BLaER1 (cell line): ENCODE results near the gene NT5C3A.

Source experiments
- H3K27ac ChIP-seq: shearing (Covaris generic); formaldehyde crosslinking; 2 replicates; pipeline ENCODE4 v1.8.1; 2022
- H3K27me3 ChIP-seq: shearing (Covaris generic); formaldehyde crosslinking; 2 replicates; pipeline ENCODE4 v1.8.1; 2022
- H3K36me3 ChIP-seq: shearing (Covaris generic); formaldehyde crosslinking; 2 replicates; pipeline ENCODE4 v1.8.1; 2022
- H3K4me1 ChIP-seq: shearing (Covaris generic); formaldehyde crosslinking; 2 replicates; pipeline ENCODE4 v1.8.1; 2022
- H3K4me2 ChIP-seq: shearing (Covaris generic); formaldehyde crosslinking; 2 replicates; pipeline ENCODE4 v1.8.1; 2022
- H3K4me3 ChIP-seq: shearing (Covaris generic); formaldehyde crosslinking; 2 replicates; pipeline ENCODE4 v1.8.1; 2022
- H3K9ac ChIP-seq: shearing (Covaris generic); formaldehyde crosslinking; 2 replicates; pipeline ENCODE4 v1.8.1; 2022
- H3K9me3 ChIP-seq: shearing (Covaris generic); formaldehyde crosslinking; 2 replicates; pipeline ENCODE4 v1.8.1; 2022
- H4K20me1 ChIP-seq: shearing (Covaris generic); formaldehyde crosslinking; 2 replicates; pipeline ENCODE4 v1.8.1; 2022
- Cebpa-rat ChIP-seq: shearing (Covaris generic); IDR thresholded peaks from 2 replicates; pipeline ENCODE4 v1.8.1; 2022

The NT5C3A gene

DNA sequence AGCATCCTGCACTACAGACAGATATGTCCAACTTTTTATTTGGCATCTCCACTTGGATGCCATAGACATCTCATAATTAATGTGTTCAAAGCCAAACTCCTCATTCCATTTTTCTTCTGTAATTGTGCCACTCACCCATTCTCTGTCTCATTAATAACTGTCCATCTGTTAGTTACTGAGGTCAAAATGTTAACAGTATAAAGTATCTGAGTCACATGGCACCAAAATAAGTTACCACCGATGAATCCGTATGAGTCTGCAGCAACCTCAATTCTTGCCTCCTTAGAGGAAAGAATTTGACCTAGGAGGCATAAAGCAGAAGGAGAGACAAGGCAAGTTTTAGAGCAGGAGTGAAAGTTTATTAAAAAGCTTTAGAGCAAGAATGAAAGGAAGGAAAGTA lies 16.5 kb upstream of the NT5C3A start:
- Histone ChIP-seq H3K4me2 (no peak overlapping the region), H3K27ac (no peak overlapping the region), H3K4me1 (peaks cover 13% of the 10 kb centered on the region), H3K36me3 (no peaks in the 10 kb centered on the region), H3K9ac (no peak overlapping the region), H3K9me3 (no peaks in the 10 kb centered on the region), H4K20me1 (no peaks in the 10 kb centered on the region), H3K4me3 (no peak overlapping the region), H3K27me3 (no peaks in the 10 kb centered on the region)
- TF ChIP-seq Cebpa-rat, result no peak

- Histone ChIP-seq H3K27ac (no peak overlapping the region), H3K9ac (no peak overlapping the region), H3K4me3 (no peak overlapping the region), H3K36me3 (no peaks in the 10 kb centered on the region), H4K20me1 (no peaks in the 10 kb centered on the region), H3K4me2 (peak overlapping the region; percentile 28), H3K9me3 (peaks cover 6% of the 10 kb centered on the region; the same call in 1 of the 2 replicates), H3K27me3 (no peaks in the 10 kb centered on the region), H3K4me1 (peaks cover 13% of the 10 kb centered on the region)
- TF ChIP-seq Cebpa-rat, result no peak
Measured at GRCh38 chr7:33076737-33077136, 14.2 kb upstream of the NT5C3A start.

GRCh38 chr7:33075818-33076518 lies 13.4 kb upstream of the NT5C3A start:
- H3K9ac ChIP-seq, result no peak overlapping the region
- peaks cover 13% of the 10 kb centered on the region for H3K4me1 ChIP-seq
- H3K36me3 ChIP-seq, result no peaks in the 10 kb centered on the region
- H3K27me3 ChIP-seq, result no peaks in the 10 kb centered on the region
- no peak for TF ChIP-seq Cebpa-rat
- H3K27ac ChIP-seq, result no peak overlapping the region
- H3K4me2 ChIP-seq, result no peak overlapping the region
- peaks cover 14% of the 10 kb centered on the region for H3K9me3 ChIP-seq
- H3K4me3 ChIP-seq, result no peak overlapping the region
- H4K20me1 ChIP-seq, result no peaks in the 10 kb centered on the region

DNA sequence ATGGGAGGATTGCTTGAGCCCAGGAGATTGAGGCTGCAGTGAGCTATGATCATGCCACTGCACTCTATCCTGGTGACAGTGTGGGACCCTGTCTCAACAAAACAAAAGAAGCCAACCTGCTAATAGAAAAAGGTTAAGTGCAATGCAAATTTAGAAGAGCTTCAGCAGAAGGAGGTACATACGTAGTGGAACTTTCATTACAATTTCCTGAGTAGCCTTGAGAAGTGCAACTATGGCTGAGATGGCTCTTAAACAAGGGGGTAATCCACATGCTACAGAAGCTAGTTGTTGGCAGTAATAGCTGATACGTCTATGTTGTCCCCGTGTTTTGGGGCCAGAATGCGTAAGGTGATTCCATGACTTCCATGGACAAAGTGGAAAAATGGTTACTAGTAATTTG lies 10.7 kb upstream of the NT5C3A start:
- no peak for TF ChIP-seq Cebpa-rat
- H3K9ac ChIP-seq, result no peak overlapping the region
- H3K27me3 ChIP-seq, result no peaks in the 10 kb centered on the region
- H3K4me1 ChIP-seq, result peaks cover 13% of the 10 kb centered on the region
- H3K4me3 ChIP-seq, result no peak overlapping the region
- no peaks in the 10 kb centered on the region for H3K36me3 ChIP-seq
- H3K4me2 ChIP-seq, result no peak overlapping the region
- H3K27ac ChIP-seq, result no peak overlapping the region
- H4K20me1 ChIP-seq, result no peaks in the 10 kb centered on the region
- H3K9me3 ChIP-seq, result peaks cover 39% of the 10 kb centered on the region

GRCh38 chr7:33072471-33072870 lies 9.9 kb upstream of the NT5C3A start:
- Histone ChIP-seq H3K27ac (no peak overlapping the region), H3K9me3 (peaks cover 41% of the 10 kb centered on the region), H3K4me1 (peaks cover 10% of the 10 kb centered on the region), H3K9ac (no peak overlapping the region), H3K36me3 (no peaks in the 10 kb centered on the region), H3K4me2 (no peak overlapping the region), H4K20me1 (no peaks in the 10 kb centered on the region), H3K4me3 (no peak overlapping the region), H3K27me3 (no peaks in the 10 kb centered on the region)
- TF ChIP-seq Cebpa-rat, result no peak

GRCh38 chr7:33070831-33071230 lies 8.3 kb upstream of the NT5C3A start:
- no peaks in the 10 kb centered on the region for H3K4me1 ChIP-seq
- H3K4me3 ChIP-seq, result 0 out of 2 replicates have a peak overlapping the region, but pooled peaks have one; percentile 7
- no peaks in the 10 kb centered on the region for H3K36me3 ChIP-seq
- no peaks in the 10 kb centered on the region for H3K27me3 ChIP-seq
- H3K4me2 ChIP-seq, result no peak overlapping the region
- no peak for TF ChIP-seq Cebpa-rat
- H3K9ac ChIP-seq, result no peak overlapping the region
- H3K27ac ChIP-seq, result no peak overlapping the region
- no peaks in the 10 kb centered on the region for H4K20me1 ChIP-seq
- peaks cover 45% of the 10 kb centered on the region for H3K9me3 ChIP-seq

GRCh38 chr7:33070277-33070676 lies 7.7 kb upstream of the NT5C3A start:
- no peak for TF ChIP-seq Cebpa-rat
- no peaks in the 10 kb centered on the region for H3K36me3 ChIP-seq
- peaks cover 49% of the 10 kb centered on the region for H3K9me3 ChIP-seq

DNA sequence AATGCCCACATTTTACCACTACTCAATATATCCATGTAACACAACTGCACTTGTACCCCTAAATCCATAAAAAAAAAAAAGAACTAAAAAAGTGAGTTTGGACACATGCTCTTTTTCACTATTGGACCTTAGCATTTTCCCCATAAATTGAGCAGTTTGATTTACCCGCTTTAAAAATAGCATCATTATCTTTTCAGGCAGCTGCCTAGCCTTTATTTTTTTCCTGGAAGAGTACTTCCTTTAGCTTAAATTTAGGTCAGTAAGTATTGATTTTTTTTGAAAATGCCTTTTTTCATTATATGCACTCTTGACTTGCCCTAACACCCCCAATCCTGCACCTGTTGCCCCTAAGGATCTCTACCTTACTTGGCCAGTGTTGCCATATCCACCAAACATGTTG lies 5.3 kb upstream of the NT5C3A start:
- Histone ChIP-seq H3K27me3 (no peaks in the 10 kb centered on the region), H3K9ac (no peak overlapping the region), H3K4me2 (no peak overlapping the region), H3K9me3 (peaks cover 51% of the 10 kb centered on the region), H3K27ac (no peak overlapping the region), H3K4me3 (no peak overlapping the region), H3K36me3 (no peaks in the 10 kb centered on the region), H4K20me1 (no peaks in the 10 kb centered on the region), H3K4me1 (peaks cover 7% of the 10 kb centered on the region)
- no peak for TF ChIP-seq Cebpa-rat

More at GRCh38 chr7:33070277-33070676, 7.7 kb upstream of the NT5C3A start:
- Histone ChIP-seq H3K27me3 (no peaks in the 10 kb centered on the region), H3K27ac (no peak overlapping the region), H3K9ac (no peak overlapping the region), H3K4me2 (no peak overlapping the region), H4K20me1 (no peaks in the 10 kb centered on the region), H3K4me1 (no peaks in the 10 kb centered on the region), H3K4me3 (0 out of 2 replicates have a peak overlapping the region, but pooled peaks have one; percentile 7)

- no peaks in the 10 kb centered on the region for H3K36me3 ChIP-seq
- H3K9ac ChIP-seq, result no peak overlapping the region
- TF ChIP-seq Cebpa-rat, result no peak
- peaks cover 7% of the 10 kb centered on the region for H3K4me1 ChIP-seq
- H3K9me3 ChIP-seq, result peaks cover 46% of the 10 kb centered on the region
- no peaks in the 10 kb centered on the region for H3K27me3 ChIP-seq
- no peak overlapping the region for H3K4me2 ChIP-seq
- H3K27ac ChIP-seq, result no peak overlapping the region
- H4K20me1 ChIP-seq, result peaks cover 6% of the 10 kb centered on the region
- H3K4me3 ChIP-seq, result no peak overlapping the region
Measured at GRCh38 chr7:33066771-33067170, 4.2 kb upstream of the NT5C3A start.

DNA sequence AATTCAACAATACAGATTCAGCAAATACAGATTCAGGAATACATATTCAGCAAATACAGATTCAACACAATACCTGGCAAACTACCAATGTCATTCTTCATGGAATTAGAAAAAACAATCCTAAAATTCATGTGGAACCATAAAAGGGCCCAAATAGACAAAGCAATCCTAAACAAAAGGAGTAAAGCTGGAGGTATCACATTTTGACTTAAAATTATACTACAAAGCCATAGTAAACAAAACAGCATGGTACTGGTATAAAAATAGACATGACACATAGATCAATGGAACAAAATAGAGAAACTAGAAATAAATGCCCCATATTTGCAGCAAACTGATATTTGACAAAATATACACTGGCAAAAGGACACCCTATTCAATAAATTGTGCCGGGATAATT lies 3.4 kb upstream of the NT5C3A start:
- Histone ChIP-seq H3K4me3 (no peak overlapping the region), H3K27ac (no peak overlapping the region), H3K4me1 (peaks cover 14% of the 10 kb centered on the region), H3K9me3 (peaks cover 38% of the 10 kb centered on the region), H4K20me1 (peaks cover 14% of the 10 kb centered on the region), H3K4me2 (no peak overlapping the region), H3K9ac (no peak overlapping the region), H3K36me3 (no peaks in the 10 kb centered on the region), H3K27me3 (no peaks in the 10 kb centered on the region)
- TF ChIP-seq Cebpa-rat, result no peak
